BJ (cell line): ENCODE results near the gene TCAP. TPM values are rescaled to one million over a fixed set of nuclear protein-coding genes. Genes with fewer than 3 reads are reported as not detected.

Source experiments
- CTCF ChIA-PET: fragments of 350-600 bp; formaldehyde crosslinking; extraction: SDS; loops from one replicate; lab custom pipeline; 2021; ENCODE audit warnings: antibody characterized with exemption, inconsistent platforms; lab: Yijun Ruan, JAX
- POLR2A ChIA-PET: fragments of 300-600 bp; sonication (Branson Sonifier 250); formaldehyde crosslinking; extraction: SDS; loops from one replicate; lab custom pipeline; 2021; ENCODE audit warnings: antibody characterized with exemption; lab: Charles Lee
- DNase-seq: peaks from one replicate; pipeline ENCODE4 v3.0.0-alpha.2; 2011; ENCODE audit warnings: low read depth
- H3K27me3 ChIP-seq: 2 replicates; pipeline ENCODE4 v1.6.0; 2011; ENCODE audit warnings: low read length; ENCODE audit not compliant: control insufficient read depth, insufficient read depth
- H3K36me3 ChIP-seq: 2 replicates; pipeline ENCODE4 v1.5.1; 2011; ENCODE audit warnings: low read length; ENCODE audit not compliant: control insufficient read depth, insufficient read depth
- H3K4me3 ChIP-seq: 2 replicates; pipeline ENCODE4 v1.5.1; 2011; ENCODE audit warnings: low read depth, mild to moderate bottlenecking, control low read depth, low read length
- CTCF ChIP-seq: IDR thresholded peaks from 2 replicates; pipeline ENCODE4 v1.5.1; 2011; ENCODE audit warnings: low read depth, mild to moderate bottlenecking, control low read depth, inconsistent platforms, low read length, moderate library complexity; ENCODE audit not compliant: insufficient read depth
- polyA plus RNA-seq: library from polyadenylated mRNA; depleted of rRNA; stranded (reverse); fragments of >200 nt; gene quantifications from 2 replicates; pipeline ENCODE4 v1.2.3, GENCODE V29; 2011

The TCAP gene
- polyA plus RNA-seq, 1 experiment: 0.22 TPM

GRCh38 chr17:39677542-39678339 is 12.6 kb downstream of the TCAP start:
- Histone ChIP-seq H3K4me3 (no peak overlapping the region), H3K27me3 (no peaks in the 10 kb centered on the region), H3K36me3 (peaks cover 1% of the 10 kb centered on the region; the same call in 1 of the 2 replicates)
- POLR2A ChIA-PET: interaction anchor here (1.3 kb wide), 1 partner anchor 10 kb away, joined by 4 read pairs; the partner anchor contains the start of gene PGAP3
- CTCF ChIA-PET: interaction anchor here (1.1 to 16.9 kb wide), 8 partner anchors 9 to 55 kb away, joined by 3 to 185 read pairs (median 6); partner anchors contain the start of genes ERBB2, PGAP3, PNMT and PPP1R1B
- DNase-seq: no peak
- no peak for TF ChIP-seq CTCF

GRCh38 chr17:39678340-39679116 is 13.4 kb downstream of the TCAP start:
- Histone ChIP-seq H3K27me3 (no peaks in the 10 kb centered on the region), H3K36me3 (peaks cover 1% of the 10 kb centered on the region; the same call in 1 of the 2 replicates), H3K4me3 (no peak overlapping the region)
- TF ChIP-seq CTCF: no peak
- POLR2A ChIA-PET: interaction anchor here (1.3 kb wide), 1 partner anchor 9 kb away, joined by 4 read pairs; the partner anchor contains the start of gene PGAP3
- DNase-seq: no peak
- CTCF ChIA-PET: interaction anchor here (1.0 to 16.9 kb wide), 7 partner anchors 9 to 56 kb away, joined by 3 to 185 read pairs (median 7); partner anchors contain the start of genes PGAP3, PNMT and PPP1R1B

GRCh38 chr17:39679521-39680192 is 14.5 kb downstream of the TCAP start:
- DNase-seq: no peak
- POLR2A ChIA-PET: no interaction called here
- CTCF ChIA-PET: interaction anchor here (1.0 to 16.9 kb wide), 4 partner anchors 8 to 58 kb away, joined by 3 to 185 read pairs (median 10); partner anchors contain the start of genes PGAP3, PNMT and PPP1R1B
- Histone ChIP-seq H3K36me3 (peaks cover 2% of the 10 kb centered on the region; the same call in 1 of the 2 replicates), H3K27me3 (no peaks in the 10 kb centered on the region), H3K4me3 (no peak overlapping the region)
- no peak for TF ChIP-seq CTCF

GRCh38 chr17:39683295-39683939 is 18.3 kb downstream of the TCAP start:
- POLR2A ChIA-PET: no interaction called here
- peaks cover 4% of the 10 kb centered on the region; the same call in 1 of the 2 replicates for H3K36me3 ChIP-seq
- no peak for TF ChIP-seq CTCF
- DNase-seq: no peak
- CTCF ChIA-PET: interaction anchor here (1.0 to 1.6 kb wide), 3 partner anchors 29 to 136 kb away, joined by 3 to 5 read pairs (median 4); no protein-coding TSS in a partner anchor
- H3K4me3 ChIP-seq: no peak overlapping the region
- H3K27me3 ChIP-seq: no peaks in the 10 kb centered on the region
